ENCODE data around the gene ASAP2.
A peak's percentile ranks its signal among the peaks of the same experiment; 100 is the strongest.
"Not testable (repeated sequence)": the region's sequence is repeated elsewhere in the genome, so short reads cannot be mapped to it uniquely, and the experiment has no call there.

The ASAP2 gene

DNA sequence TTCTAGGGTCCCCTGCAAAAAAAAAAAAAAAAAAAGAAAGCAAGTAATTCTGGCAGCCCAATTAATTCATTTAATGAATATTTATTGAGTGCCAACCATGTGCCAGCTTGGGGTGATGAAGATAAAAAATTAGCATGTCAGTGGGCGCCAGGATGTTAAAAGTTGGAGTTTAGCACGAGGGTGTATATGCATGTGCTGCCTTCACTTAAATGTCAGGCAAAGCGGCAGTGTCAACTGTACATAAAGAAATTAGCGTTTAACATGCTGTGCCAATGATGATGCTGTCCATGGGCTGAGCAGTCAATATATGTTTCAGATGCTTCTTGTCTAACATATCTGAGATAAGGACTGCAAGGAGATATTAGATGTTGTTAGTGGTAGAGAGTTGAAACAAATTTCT, 49.5 kb downstream of the ASAP2 start:
- no peak for DNase-seq

DNA sequence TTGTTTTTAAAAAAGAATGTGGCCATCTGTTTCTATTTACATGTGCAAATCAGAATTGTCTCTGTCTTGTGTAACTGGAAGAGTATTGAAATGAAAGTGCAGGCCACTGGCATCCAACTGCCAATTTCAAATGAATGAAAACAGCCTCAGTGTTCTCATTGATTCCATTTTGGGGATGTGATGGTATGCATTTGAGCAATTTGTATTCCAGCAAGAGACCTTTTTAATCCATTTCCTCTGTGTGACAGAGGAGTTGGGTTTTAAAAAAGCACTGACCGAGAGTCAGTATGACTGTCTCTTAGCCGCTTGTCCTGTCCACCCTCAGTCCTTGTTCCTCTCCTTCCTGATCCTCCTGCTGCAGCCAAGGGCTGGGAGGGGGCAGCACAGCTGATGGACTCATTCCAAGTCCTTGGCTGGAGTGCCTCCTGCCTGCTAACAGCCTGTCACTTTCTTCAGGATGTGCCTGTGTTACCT, 50.0 kb downstream of the ASAP2 start:
- no peak for DNase-seq

DNA sequence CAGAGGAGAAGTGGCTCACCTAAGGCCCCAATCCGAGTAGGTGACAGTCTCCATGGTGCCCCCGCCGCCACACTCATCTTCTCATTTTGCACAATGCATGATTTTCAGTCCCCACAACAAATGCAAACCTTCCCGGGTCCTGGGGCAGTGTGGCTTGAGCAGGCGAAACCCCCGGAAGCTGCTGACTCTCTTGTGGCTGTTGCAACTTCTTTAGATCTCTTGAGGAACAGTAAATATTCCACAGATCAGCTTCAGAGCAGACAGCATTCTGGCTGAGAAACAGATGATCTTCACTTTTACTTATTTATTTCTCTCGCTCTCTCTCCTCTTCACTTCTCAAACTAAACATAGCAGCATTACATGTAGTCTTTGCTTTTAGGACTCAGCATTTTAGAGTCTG, 51.9 kb downstream of the ASAP2 start:
- no peak for DNase-seq

DNA sequence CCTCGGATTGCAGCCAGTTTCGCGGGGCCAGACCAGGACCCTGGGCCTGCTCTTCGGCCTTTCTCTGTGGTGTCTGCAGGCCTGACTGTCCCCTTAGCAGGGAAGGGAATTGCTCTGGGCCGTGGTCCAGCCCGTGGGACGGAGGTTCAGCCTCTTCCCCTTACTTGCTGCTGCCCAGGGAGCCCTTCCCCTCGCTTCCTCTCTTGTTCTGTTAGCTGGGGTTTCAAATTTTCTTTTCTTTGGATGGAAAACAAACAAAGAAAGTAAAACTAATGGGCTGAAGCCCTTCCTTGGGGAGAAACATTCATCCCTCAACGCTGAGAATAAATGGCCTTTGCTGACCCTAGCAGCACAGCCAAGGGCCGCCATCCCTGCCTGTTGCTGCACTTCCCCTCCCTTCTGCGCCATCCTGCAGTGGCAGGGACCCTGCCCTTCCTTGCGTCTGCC, 52.4 kb downstream of the ASAP2 start:
- DNase-seq: no peak

DNA sequence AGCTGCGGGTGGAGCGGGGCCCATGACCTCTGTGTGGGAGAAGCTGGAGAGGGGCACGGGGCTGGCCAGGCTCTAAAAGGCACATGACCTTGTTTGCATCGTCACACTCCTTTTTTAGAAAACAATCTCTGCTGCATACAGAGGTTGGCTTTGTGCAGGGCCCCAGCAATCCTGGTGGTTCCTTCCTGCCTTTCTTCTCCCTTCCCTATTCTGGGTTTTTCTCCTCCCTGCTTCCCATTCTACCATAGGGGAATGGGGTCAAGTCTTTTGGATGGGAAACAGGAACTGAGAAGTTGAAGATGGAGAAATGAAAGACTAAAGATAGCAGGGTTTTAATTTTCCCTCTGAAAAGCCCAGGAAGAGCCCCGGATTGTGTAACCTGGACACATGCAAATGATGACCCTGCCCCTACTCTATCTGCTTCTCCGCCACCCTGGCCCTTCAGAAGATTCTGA, 53.9 kb downstream of the ASAP2 start:
- no peak for DNase-seq

DNA sequence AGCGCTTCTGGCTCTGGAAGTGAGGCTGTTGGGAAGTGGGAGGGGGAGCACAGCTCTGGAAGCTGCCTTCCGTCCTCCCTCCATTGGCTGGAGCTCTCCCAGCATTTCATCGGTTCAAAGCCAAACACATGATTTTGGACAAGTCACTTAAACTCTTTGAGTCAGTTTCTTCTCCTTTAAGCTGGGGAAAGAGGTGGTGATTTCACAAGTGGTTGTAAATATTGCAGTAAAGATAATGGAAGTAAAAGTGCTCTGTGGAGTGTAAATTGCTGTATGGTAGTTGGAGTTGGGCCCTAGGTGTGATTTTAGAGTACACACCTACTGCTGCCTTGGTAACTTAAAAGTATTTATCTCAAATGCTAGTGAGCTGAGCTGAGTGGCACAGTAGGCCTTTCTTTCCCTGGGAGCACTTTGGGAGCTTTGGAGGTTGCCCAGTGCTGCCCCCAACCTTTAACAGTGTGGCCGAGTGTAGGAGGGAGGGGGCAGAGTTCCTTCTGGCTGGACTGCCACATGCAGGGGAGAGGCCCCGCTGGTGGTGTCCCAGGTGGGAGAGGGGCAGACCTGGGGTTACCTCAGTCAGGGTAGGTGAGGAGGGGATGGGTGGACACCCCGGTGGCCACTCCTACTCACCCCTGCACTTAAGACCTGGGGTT, 54.7 kb downstream of the ASAP2 start:
- no peak for DNase-seq

DNA sequence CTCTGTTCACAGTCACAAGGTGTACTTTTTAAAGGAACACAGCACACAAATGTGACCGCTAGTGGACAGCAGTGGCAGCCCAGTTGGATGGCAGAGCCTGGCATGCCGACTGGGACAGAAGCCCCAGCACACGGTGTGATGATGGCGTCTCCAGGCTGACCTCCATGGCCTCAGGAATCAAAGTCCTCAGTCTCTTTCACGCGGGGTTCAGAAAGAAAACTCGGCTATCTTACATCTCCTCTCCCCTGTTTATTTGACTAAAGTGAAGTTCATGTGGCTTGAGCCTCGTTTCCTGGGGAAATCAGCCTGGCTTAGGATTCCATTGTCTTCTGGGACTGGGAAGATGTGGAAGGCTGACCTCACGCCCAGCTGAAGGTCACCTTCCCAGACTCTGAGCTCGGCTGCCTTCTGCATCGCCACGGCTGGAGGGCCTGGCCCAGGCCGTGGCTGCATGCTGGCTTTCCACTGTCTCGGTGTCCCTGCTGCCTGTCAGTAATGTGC, 56.1 kb downstream of the ASAP2 start:
- DNase-seq: no peak

DNA sequence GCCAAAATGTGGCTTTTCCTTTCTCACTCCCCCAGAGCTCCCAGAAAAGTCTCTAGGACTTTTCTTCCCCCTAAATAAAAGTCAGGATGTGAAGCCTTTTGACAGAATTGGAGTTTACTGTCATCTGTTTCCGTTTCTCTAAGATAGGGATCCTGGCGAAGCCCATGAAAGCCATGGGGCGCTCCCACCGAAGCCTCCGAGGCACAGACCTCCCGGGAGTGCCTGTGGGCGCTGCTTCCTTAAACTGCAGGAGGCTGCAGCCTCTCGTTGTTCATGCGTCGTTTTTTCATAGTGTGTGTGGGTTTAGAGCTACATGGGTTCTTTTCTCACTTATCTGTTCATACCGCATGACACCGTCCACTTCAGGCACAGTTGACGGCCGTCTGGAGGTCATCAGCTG, 56.8 kb downstream of the ASAP2 start:
- DNase-seq: peak; percentile 50

DNA sequence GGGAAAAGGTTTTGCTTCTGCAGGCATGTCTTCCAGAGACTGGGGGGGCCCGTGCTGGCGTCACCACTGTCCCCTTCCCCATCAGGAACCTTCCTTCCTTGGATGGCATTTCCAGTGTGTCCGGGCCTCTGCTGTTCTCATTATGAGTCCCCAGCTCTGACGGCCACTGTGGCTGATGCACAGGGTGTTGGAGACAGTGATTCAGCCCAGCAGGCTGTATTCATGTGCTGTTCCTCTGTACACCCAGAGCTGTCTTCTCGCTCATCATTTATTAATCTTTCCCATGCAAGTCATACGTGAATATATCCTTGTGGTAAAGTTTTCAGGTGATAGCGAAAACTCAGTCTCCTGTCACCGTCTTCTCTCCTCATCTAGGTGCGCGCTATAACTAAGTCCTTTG, 57.7 kb downstream of the ASAP2 start:
- no peak for DNase-seq

DNA sequence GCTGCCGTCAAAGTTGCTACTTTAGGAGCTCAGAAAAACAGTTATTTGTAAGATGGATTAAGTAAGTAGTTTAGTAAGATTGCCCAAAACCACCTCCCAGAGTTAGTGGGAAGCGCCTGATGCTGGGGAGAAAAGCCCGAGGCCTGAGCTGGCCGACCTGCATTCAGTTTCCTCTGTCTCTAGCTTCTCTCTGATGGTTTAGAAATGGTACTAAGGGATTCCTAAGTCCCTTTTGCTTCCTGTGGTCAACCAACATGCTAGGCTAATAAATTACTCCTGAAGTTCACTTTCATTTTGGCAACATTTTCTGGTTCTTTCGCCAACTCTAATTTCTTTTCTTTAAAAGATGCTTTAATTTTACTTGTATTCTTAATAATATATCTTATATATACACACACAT, 60.1 kb downstream of the ASAP2 start:
- DNase-seq: no peak

DNA sequence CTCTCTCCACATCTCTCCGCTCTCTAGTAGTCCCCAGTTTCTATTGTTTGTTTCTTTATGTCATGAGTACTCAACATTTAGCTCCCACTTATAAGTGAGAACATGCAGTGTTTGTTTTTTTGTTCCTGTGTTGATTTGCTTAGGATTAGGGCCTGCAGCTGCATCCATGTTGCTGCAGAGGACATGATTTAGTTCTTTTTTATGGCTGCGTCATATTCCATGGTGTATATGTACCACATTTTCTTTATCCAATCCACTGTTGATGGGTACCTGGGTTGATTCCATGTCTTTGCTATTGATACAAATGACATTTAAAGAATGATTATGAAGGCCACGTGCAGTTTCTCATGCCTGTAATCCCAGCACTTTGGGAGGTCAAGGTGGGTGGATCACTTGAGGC, 60.7 kb downstream of the ASAP2 start:
- not testable (repeated sequence) for DNase-seq

DNA sequence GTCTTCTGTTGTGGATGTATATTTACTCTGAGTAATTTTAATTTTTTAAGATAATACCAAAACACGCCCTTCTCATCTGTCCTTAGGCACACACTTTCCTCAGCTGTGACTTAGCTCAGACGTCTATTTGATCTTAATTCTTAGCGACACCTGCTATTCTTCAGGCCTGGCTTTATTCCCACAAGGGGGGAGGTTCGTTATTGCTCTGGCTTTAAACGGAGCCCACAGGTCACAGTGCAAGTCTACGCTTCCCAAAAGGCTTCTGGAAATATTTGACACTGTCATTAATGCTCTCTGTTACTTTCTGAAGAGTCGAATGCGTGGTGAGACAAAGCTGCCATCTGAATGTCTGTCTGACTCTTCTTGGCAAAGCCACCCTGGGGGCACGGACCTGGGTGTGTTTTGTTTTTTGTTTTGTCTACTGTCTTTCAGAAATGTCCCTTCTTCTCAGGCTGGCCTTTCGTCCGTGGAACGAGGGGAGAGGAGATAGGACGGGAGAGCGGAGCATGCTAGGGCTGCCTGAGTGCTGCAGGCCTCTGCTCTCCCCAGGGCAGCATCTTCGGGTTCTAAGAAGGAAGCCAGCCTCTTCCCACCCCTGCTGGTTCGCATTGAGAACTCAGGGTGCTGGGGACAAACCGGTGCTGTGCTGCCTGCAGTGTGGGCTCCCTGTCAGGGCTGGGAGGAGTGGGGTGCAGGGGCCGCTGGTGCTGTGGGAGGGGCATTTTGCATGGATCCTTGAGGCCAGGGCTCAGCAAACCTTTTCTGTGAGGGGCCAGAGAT, 61.9 kb downstream of the ASAP2 start:
- no peak for DNase-seq

DNA sequence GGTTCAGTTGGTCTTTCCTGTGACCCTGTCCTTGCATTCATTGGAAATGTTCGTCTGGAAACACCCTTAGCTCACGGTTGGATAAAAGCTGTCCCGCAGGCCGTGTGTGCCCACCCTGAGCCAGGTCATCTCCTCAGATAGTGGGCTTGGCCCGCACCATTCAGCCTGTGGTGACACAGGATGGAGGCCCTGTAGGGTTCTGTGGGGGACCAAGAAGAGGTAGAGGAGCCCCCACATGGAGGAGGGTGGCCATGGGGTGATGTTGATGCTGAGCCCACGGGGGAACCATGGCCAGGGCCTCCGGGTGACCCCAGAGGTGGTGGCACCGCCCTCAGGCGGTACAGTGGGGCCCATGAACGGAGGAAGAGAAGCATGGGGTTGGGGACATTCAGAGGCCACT, 62.7 kb downstream of the ASAP2 start:
- no peak for DNase-seq

DNA sequence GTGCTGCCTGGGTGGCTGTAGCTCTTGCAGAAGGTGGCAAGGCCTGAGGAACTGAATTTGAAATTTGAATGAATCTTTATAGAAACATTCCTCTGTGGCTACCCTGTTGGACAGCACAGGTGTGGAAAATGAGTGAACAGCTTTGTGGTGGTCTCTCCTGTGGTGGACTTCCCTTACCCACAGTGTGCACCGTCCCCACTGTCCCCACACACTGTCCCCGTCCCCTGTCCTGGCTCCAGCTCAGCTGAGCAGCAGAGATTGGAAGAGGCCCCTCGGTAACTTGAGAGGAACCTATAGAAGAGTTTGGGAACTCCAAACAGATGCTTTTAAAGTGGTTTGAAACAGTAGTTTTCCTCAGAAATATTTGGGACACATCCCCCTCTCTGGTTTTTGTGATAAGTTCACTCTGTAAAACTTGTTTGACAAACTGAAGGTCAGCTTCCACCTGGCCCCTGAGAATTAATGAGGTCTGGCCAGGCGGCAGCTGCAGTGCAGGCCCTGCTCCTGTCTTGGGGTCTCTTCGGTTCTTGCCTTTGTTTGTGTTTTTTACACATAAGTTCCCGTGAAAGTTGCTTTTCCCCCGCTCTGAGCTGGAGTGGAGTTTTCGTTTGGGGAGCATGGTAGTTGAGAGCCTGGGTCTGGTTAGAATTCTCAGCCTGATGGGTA, 63.2 kb downstream of the ASAP2 start:
- DNase-seq: no peak

DNA sequence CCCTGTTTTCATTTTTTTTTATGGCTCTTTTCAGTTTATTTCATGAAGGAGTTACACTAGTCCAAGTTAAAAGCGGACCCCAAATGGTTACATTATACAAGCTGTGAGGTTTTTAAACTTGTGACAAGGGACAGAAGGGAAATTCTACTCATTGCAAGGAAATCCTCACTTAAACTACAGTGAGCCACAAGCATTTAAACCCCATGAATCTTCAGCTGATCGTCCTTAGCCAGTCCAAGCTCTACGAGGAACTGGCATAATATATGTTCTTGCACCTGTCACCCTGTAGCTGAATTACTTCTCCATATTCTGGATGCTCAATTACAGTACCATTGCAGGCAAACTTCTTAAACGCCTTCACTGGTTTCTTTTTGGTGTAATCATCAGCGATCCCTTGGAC, 64.5 kb downstream of the ASAP2 start:
- DNase-seq: no peak

DNA sequence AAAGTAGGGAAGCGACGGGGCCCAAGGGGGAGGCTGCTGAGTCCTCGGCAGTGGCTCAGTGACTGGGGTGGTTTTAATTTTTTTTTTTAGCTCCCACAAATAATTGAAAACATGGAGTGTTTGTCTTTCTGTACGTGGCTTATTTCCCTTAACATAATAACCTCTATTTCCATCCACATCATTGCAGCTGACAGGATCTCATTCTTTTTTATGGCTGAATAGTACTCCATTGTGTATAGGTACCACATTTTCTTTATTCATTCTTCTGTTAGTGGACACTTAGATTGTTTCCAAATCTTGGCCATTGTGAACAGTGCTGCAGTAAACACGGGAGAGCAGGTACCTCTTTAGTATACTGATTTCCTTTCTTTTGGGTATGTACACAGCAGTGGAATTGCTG, 65.1 kb downstream of the ASAP2 start:
- no peak for DNase-seq

DNA sequence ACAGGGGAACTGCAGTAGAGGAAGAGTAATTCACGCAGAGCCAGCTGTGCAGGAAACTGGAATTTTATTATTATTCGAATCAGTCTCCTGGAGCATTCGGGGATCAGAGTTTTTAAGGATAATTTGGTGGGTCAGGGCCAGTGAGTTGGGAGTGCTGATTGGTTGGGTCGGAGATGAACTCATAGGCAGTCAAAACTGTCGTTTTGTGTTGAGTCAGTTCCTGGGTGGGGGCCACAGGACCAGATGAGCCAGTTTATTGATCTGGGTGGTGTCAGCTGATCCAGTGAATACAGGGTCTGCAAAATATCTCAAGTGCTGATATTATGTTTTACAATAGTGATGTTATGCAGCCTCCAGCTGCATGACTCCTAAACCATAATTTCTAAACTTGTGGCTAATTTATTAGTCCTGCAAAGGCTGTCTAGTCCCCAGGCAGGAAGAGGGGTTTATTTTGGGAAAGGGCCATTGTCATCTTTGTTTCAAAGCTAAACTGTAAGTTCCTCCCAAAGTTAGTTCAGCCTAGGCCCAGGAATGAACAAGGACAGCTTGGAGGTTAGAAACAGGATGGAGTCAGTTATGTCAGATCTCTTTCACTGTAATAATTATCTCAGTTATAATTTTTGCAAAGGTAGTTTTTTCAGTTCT, 67.0 kb downstream of the ASAP2 start:
- DNase-seq: no peak

DNA sequence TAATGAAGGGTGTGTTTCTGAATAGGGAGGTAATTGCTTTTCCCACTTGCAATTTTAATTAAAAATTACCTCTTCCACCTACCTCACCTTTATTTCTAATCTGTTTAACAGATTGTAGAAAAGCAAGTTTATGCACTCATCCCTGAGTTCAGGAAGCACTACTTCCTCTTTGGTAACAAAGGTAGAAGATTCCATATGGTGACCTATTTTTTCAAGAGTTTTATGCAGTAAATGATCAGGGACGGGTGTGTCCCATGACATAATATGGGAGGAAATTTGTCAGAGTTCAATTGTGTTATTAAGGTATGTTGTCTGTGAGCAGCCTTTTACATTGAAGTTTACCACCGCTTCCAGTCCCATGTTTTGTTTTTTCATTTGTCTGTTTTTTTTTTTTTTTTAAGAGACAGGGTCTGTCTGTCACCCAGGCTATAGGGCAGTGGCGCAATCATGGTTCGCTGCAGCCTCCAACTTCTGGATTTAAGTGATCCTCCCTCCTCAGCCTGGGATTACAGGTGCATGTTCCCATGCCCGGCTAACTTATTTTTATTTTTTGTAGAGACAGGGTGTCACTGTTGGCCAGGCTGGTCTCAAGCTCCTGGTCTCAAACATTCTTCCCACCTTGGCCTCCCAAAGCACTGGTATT, 68.2 kb downstream of the ASAP2 start:
- no peak for DNase-seq

DNA sequence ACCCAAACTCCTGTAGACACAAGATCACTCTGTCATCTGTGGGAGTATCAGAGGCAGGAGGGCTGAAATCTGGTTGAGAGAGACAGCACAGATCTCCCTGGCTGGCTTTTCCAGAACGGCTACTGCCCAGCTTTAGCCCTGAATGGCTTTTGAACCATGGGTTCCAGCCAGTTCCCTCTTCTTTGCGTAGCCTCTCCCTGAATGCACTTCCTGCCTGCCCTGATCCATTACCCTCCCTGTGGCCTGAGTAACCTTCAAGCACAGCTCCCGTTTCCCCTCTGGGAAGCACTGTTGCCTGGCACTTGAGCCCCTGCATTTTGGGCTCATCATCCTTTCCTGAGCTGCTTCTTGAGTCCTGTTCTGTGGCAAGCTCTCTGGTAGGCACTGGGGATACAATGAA, 68.8 kb downstream of the ASAP2 start:
- no peak for DNase-seq

DNA sequence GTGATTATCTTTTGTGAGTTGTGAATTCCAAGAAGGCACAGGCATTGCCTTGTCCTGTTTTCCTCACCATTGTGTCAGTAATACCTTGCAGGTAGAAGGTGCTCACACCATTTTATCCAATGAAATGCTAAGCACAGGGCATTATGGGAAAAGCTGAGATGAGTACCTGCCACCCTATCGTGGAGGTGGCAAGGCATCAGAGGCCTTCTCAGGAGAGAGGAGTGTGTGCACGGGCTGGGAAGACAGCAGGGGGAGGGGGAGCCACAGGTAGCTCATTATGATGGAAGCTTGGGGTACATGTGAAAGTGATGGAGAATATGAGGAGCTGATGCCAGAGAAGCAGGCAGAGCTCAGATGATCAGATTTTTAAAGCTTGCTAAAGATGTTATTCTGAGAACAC, 69.5 kb downstream of the ASAP2 start:
- no peak for DNase-seq

DNA sequence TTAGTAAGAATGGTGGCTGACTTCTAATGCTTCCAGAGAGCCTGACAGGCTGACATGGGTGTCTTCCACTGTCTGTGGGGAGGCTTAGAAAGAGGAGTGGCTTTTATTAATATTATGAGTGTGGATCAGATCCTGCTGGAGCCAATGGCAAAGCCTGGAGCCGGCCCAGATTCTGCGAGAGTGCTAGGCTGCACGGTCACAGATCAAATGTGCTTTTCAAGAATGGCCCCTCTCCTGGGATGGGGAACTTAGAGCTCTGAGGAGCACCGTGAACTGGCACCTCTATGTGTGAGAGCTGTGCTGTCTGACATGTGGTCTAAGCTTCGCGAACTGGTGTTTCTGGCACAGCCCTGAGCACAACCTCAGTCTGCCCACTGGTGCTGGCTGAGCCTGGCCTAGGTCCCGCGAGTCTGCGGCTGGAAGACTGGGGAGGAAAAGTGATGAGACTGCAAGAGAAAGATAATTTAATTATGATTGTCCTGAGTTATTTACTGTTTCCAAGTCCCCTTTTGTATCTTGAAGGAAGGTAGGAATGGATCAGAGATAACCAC, 70.4 kb downstream of the ASAP2 start:
- DNase-seq: no peak

DNA sequence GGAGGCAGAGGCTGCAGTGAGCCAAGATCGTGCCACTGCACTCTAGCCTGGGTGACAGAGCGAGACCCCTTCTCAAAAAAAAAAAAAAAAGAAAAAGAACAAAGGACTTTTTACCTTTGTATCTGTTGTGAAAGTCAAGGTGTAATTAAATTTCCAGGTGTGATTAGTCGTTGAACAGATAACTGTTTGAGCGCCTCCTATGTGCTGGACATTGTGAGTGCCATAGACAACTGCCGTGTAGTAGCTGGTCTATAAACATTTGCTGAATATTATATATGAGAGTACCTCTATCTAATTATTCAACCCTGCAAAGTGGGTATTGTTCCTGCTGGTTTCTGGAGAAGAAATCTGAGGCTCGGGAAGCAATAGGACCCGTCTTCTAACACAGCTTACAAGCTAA, 71.8 kb downstream of the ASAP2 start:
- no peak for DNase-seq

Data from GDM1 (cell line).